AG10803 (cell line): ENCODE measurements around the gene MSH3.

Source experiments
- DNase-seq: peaks from one replicate; pipeline ENCODE4 v3.0.0; 2010; ENCODE audit warnings: low read depth
- H3K4me3 ChIP-seq: 2 replicates; pipeline ENCODE4 v1.5.1; 2011; ENCODE audit warnings: mild to moderate bottlenecking, low read length, control low read depth
- CTCF ChIP-seq: conservative IDR thresholded peaks from 2 replicates; pipeline ENCODE4 v1.5.1; 2011; ENCODE audit warnings: mild to moderate bottlenecking, low read length, control low read depth, inconsistent platforms

MSH3 gene

GRCh38 chr5:80757290-80757689 lies 102.8 kb downstream of the MSH3 start:
- DNase-seq = no peak
- no peak for TF ChIP-seq CTCF
- H3K4me3 ChIP-seq = no peak overlapping the region

- no peak overlapping the region for H3K4me3 ChIP-seq
- no peak for TF ChIP-seq CTCF
- no peak for DNase-seq
Observed at GRCh38 chr5:80759866-80760577, 105.6 kb downstream of the MSH3 start.

GRCh38 chr5:80760680-80761079 lies 106.2 kb downstream of the MSH3 start:
- DNase-seq = no peak
- TF ChIP-seq CTCF = no peak
- no peak overlapping the region for H3K4me3 ChIP-seq

- DNase-seq = no peak
- H3K4me3 ChIP-seq = no peak overlapping the region
- TF ChIP-seq CTCF = no peak
Observed at GRCh38 chr5:80761176-80761575, 106.7 kb downstream of the MSH3 start.

GRCh38 chr5:80761966-80762365 lies 107.5 kb downstream of the MSH3 start:
- TF ChIP-seq CTCF = no peak
- no peak for DNase-seq
- no peak overlapping the region for H3K4me3 ChIP-seq

GRCh38 chr5:80762573-80762972 lies 108.1 kb downstream of the MSH3 start:
- DNase-seq = no peak
- no peak overlapping the region for H3K4me3 ChIP-seq
- no peak for TF ChIP-seq CTCF

GRCh38 chr5:80763211-80763610 lies 108.8 kb downstream of the MSH3 start:
- peak; percentile 22 for DNase-seq
- no peak overlapping the region for H3K4me3 ChIP-seq
- no peak for TF ChIP-seq CTCF
